ENCODE results near the gene FAM50B.

The FAM50B gene

DNA sequence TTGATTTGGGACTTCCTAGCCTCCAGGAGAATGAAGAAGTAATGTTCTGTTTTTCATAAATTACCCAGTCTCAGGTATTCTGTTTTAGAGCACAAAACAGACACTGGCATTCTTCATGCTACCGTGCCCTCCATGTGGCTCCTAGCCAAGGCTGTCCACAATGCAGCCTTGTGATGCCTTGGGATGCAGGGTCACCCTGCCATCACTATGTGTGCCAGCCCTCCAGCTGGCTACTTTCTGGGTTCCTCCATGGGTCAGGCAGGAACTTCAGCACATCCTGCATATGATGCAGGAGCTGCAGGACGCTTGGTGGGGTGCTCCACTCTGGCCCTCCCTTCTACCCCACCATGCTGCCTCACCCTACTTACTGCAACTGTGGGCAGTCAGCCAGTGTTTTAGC, 38.0 kb upstream of the FAM50B start:
- TF ChIP-seq, protein P1, sequence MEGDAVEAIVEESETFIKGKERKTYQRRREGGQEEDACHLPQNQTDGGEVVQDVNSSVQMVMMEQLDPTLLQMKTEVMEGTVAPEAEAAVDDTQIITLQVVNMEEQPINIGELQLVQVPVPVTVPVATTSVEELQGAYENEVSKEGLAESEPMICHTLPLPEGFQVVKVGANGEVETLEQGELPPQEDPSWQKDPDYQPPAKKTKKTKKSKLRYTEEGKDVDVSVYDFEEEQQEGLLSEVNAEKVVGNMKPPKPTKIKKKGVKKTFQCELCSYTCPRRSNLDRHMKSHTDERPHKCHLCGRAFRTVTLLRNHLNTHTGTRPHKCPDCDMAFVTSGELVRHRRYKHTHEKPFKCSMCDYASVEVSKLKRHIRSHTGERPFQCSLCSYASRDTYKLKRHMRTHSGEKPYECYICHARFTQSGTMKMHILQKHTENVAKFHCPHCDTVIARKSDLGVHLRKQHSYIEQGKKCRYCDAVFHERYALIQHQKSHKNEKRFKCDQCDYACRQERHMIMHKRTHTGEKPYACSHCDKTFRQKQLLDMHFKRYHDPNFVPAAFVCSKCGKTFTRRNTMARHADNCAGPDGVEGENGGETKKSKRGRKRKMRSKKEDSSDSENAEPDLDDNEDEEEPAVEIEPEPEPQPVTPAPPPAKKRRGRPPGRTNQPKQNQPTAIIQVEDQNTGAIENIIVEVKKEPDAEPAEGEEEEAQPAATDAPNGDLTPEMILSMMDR (conservative IDR thresholded peaks at IDR 0.05; ENCODE audit: low read depth, low read length): no peak

DNA sequence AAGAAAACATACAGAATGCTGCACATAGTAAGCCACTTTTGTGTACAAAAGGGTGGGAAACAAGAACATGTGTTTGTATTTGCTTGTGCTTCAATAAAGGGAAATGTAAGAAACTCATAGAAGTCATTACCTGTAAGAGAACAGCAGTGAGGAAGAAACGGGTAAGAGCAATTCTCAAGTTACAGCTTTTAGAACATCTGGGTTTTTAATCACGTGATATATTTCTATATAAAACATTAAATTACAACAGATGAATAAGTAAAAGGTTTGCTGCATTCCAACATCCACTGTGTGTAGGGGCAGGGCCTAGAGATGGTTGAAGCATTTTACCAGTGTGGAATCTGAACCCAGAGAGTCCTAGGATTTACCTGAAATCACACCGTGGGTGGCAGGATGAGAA, 36.6 kb upstream of the FAM50B start:
- TF ChIP-seq, protein P1 (conservative IDR thresholded peaks at IDR 0.05; ENCODE audit: low read depth, low read length): no peak
- no peak for DNase-seq (ENCODE audit: low read depth)
- H3K4me3 ChIP-seq (ENCODE audit: low read length): no peak overlapping the region

More for the DNA sequence above, 38.0 kb upstream of the FAM50B start:
- no peak for DNase-seq (ENCODE audit: low read depth)
- no peak overlapping the region for H3K4me3 ChIP-seq (ENCODE audit: low read length)

DNA sequence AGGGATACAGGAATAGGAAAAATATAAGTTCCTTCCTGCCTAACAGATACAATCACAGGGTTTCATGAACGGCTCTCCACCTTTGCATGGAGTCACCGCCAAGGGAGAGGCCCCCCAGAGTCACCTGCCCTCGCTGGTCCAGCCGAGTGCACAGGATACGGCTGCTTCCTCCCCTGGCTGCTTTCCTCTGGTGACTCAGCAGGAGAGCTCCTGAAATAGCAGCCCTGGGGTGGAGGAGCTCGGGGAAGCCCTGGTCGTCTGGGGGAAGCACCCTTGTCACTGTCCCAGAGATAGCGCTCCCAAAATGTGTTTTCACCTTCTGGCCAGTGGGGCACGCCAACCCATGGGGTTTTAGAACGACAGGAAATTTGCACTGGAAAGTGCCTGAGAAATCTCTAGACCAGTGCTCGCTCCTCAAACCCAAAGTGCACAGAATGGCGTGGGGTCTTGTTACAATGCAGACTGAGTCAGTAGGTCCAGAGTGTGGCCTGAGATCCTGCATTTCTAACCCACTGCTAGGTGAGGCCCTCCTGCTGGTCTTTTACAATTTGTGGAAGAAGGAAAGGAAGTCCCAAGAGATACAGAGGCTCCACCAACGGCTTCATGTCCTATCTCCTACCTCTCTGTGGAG, 35.9 kb upstream of the FAM50B start:
- no peak overlapping the region for H3K4me3 ChIP-seq (ENCODE audit: low read length)
- no peak for DNase-seq (ENCODE audit: low read depth)
- TF ChIP-seq, protein P1 (conservative IDR thresholded peaks at IDR 0.05; ENCODE audit: low read depth, low read length): no peak

DNA sequence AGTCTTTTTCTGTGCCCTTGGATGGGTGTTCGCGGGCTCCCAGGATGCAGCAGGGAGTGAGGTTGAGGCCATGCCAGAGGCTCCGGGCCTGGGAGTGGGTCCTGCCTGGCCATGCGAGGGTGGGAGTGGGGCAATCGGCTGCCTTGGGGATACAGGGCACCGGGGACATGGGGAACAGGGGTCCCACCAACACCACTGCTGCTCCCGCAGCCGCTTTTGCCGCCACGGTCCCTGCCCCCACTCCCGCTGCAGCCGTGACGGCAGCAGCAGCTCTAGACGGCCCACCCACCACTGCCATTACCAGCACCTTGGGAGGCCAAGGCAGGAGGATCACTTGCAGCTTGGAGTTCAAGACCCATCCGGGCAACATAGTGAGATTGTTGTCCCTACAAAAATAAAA, 35.3 kb upstream of the FAM50B start:
- TF ChIP-seq, protein P1 (conservative IDR thresholded peaks at IDR 0.05; ENCODE audit: low read depth, low read length): no peak
- no peak for DNase-seq (ENCODE audit: low read depth)
- no peak overlapping the region for H3K4me3 ChIP-seq (ENCODE audit: low read length)

DNA sequence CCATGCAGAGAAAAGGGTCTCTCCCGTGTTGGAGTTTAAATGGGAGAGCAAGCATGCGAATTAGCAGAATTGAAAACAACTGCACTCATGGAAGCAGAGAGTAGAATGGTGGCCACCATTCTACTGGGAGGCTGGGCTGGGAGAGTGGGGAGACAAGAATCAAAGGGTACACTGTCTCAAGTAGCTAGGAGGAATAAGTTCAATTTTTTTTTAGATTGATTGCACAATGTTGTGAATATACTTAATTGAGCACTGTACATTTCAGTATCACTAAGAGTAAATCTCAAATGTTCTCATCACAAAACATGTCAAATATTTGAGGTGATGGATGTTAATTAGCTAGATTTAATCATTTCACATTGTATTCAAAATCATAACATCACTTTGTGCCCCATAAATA, 34.6 kb upstream of the FAM50B start:
- no peak overlapping the region for H3K4me3 ChIP-seq (ENCODE audit: low read length)
- no peak for DNase-seq (ENCODE audit: low read depth)
- TF ChIP-seq, protein P1 (conservative IDR thresholded peaks at IDR 0.05; ENCODE audit: low read depth, low read length): no peak

DNA sequence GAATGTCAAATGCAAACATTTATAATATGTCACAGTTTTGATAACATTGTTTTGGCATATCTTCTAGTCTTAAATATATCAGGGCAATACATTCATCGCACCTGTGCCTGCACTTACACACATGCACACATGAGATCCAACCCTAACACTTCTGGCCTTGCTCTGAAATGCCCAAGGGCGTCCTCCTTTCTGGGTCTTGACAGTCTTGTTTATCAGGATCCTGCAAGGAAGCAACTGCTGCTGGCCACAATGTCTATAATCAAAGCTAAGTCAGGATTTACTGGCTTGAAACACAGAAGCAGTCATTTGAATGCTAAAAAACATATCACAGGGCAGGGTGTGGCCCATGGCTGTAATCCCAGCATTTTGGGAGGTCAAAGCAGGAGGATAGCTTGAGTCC, 32.9 kb upstream of the FAM50B start:
- H3K4me3 ChIP-seq (ENCODE audit: low read length): no peak overlapping the region
- TF ChIP-seq, protein P1 (conservative IDR thresholded peaks at IDR 0.05; ENCODE audit: low read depth, low read length): no peak
- DNase-seq (ENCODE audit: low read depth): no peak

Measured in retinal pigment epithelial cell (primary cell).